ENCODE measurements around the gene TMSB4X. TPM values are rescaled to one million over a fixed set of nuclear protein-coding genes. Genes with fewer than 3 reads are reported as not detected.

The TMSB4X gene
- total RNA-seq, 4 donors from 2014 or later = 880 to 1,466 (median 1,228) TPM

- Histone ChIP-seq H3K4me3 (no peak overlapping the region), H3K9me3 (no peaks in the 10 kb centered on the region), H3K27me3 (no peaks in the 10 kb centered on the region), H3K4me1 (peaks cover 39% of the 10 kb centered on the region), H3K36me3 (no peaks in the 10 kb centered on the region), H3K27ac (peak overlapping the region; percentile 69)
- TF ChIP-seq EP300 (IDR thresholded peaks at IDR 0.05) (no peak), CTCF (IDR thresholded peaks at IDR 0.05) (peak in 1 of 2 donors; percentile 15)
- WGBS = 59% methylated on average over 9 of the region's 9 CpGs
- no peak for DNase-seq (ENCODE audit: low spot score in 2 of 2)
Measured at GRCh38 chrX:12950851-12951594, 23.9 kb upstream of the TMSB4X start.

- H3K27ac ChIP-seq = no peak overlapping the region
- TF ChIP-seq EP300 (IDR thresholded peaks at IDR 0.05) = no peak
- no peak for TF ChIP-seq POLR2AphosphoS5 (IDR thresholded peaks at IDR 0.05)
- no peak for TF ChIP-seq POLR2A (IDR thresholded peaks at IDR 0.05)
- TF ChIP-seq CTCF (IDR thresholded peaks at IDR 0.05) = no peak
- no peak for DNase-seq (ENCODE audit: low spot score in 2 of 2)
- no peaks in the 10 kb centered on the region for H3K27me3 ChIP-seq
- peaks cover 43% of the 10 kb centered on the region for H3K4me1 ChIP-seq
- 89% methylated on average over 5 of the region's 5 CpGs for WGBS
- no peaks in the 10 kb centered on the region for H3K9me3 ChIP-seq
- H3K4me3 ChIP-seq = no peak overlapping the region
- H3K36me3 ChIP-seq = no peaks in the 10 kb centered on the region
Measured at GRCh38 chrX:12951595-12951975, 23.3 kb upstream of the TMSB4X start.

- 95% methylated on average over 8 of the region's 8 CpGs for WGBS
- Histone ChIP-seq H3K4me1 (peaks cover 33% of the 10 kb centered on the region), H3K27me3 (no peaks in the 10 kb centered on the region), H3K36me3 (no peaks in the 10 kb centered on the region), H3K4me3 (no peak overlapping the region), H3K27ac (no peak overlapping the region), H3K9me3 (no peaks in the 10 kb centered on the region)
- DNase-seq (ENCODE audit: low spot score in 2 of 2) = no peak
- TF ChIP-seq POLR2A (IDR thresholded peaks at IDR 0.05) = no peak
- TF ChIP-seq EP300 (IDR thresholded peaks at IDR 0.05) = no peak
Measured at GRCh38 chrX:12953420-12953819, 21.5 kb upstream of the TMSB4X start.

GRCh38 chrX:12954376-12954775 lies 20.5 kb upstream of the TMSB4X start:
- 89% methylated on average over 9 of the region's 9 CpGs for WGBS
- no peaks in the 10 kb centered on the region for H3K36me3 ChIP-seq
- no peak overlapping the region for H3K4me3 ChIP-seq
- no peak for DNase-seq (ENCODE audit: low spot score in 2 of 2)
- no peak for TF ChIP-seq POLR2A (IDR thresholded peaks at IDR 0.05)
- no peak for TF ChIP-seq EP300 (IDR thresholded peaks at IDR 0.05)
- TF ChIP-seq POLR2AphosphoS5 (IDR thresholded peaks at IDR 0.05) = no peak
- TF ChIP-seq CTCF (IDR thresholded peaks at IDR 0.05) = no peak
- no peak overlapping the region for H3K27ac ChIP-seq
- no peaks in the 10 kb centered on the region for H3K27me3 ChIP-seq
- H3K4me1 ChIP-seq = peaks cover 28% of the 10 kb centered on the region
- H3K9me3 ChIP-seq = no peaks in the 10 kb centered on the region

GRCh38 chrX:12954981-12955380 lies 19.9 kb upstream of the TMSB4X start:
- Histone ChIP-seq H3K9me3 (no peaks in the 10 kb centered on the region), H3K4me1 (peaks cover 22% of the 10 kb centered on the region), H3K27me3 (no peaks in the 10 kb centered on the region), H3K27ac (no peak overlapping the region), H3K4me3 (no peak overlapping the region), H3K36me3 (no peaks in the 10 kb centered on the region)
- 66% methylated on average over 4 of the region's 4 CpGs for WGBS
- TF ChIP-seq POLR2A (IDR thresholded peaks at IDR 0.05) (no peak), POLR2AphosphoS5 (IDR thresholded peaks at IDR 0.05) (no peak), CTCF (IDR thresholded peaks at IDR 0.05) (no peak), EP300 (IDR thresholded peaks at IDR 0.05) (no peak)
- no peak for DNase-seq (ENCODE audit: low spot score in 2 of 2)
